ENCODE data around the gene KCNQ1.

The KCNQ1 gene

GRCh38 chr11:2858995-2859698 is 414.3 kb downstream of the KCNQ1 start:
- no peak for DNase-seq

- no peak for DNase-seq
Observed at GRCh38 chr11:2859699-2860037, 414.9 kb downstream of the KCNQ1 start.

GRCh38 chr11:2860636-2861035 is 415.8 kb downstream of the KCNQ1 start:
- no peak for DNase-seq

- DNase-seq: peak; percentile 78
Observed at GRCh38 chr11:2862395-2863275, 417.8 kb downstream of the KCNQ1 start.

GRCh38 chr11:2863276-2863618 is 418.4 kb downstream of the KCNQ1 start:
- no peak for DNase-seq

GRCh38 chr11:2864901-2865300 is 420.1 kb downstream of the KCNQ1 start:
- DNase-seq: no peak

GRCh38 chr11:2865922-2866577 is 421.2 kb downstream of the KCNQ1 start:
- no peak for DNase-seq

GRCh38 chr11:2867142-2867541 is 422.3 kb downstream of the KCNQ1 start:
- DNase-seq: no peak

GRCh38 chr11:2867722-2868505 is 423.1 kb downstream of the KCNQ1 start:
- no peak for DNase-seq

GRCh38 chr11:2868506-2869133 is 423.8 kb downstream of the KCNQ1 start:
- DNase-seq: no peak

GRCh38 chr11:2869134-2869526 is 424.3 kb downstream of the KCNQ1 start:
- DNase-seq: no peak

- DNase-seq: no peak
Observed at GRCh38 chr11:2869561-2870427, 425.0 kb downstream of the KCNQ1 start.

GRCh38 chr11:2870460-2870859 is 425.7 kb downstream of the KCNQ1 start:
- no peak for DNase-seq

- no peak for DNase-seq
Observed at GRCh38 chr11:2870969-2871680, 426.3 kb downstream of the KCNQ1 start.

- DNase-seq: no peak
Observed at GRCh38 chr11:2874963-2875362, 430.2 kb downstream of the KCNQ1 start.

- DNase-seq: no peak
Observed at GRCh38 chr11:2877474-2877873, 432.7 kb downstream of the KCNQ1 start.

- no peak for DNase-seq
Observed at GRCh38 chr11:2878782-2879181, 434.0 kb downstream of the KCNQ1 start.

- no peak for DNase-seq
Observed at GRCh38 chr11:2880646-2881045, 435.8 kb downstream of the KCNQ1 start.

GRCh38 chr11:2881076-2881980 is 436.5 kb downstream of the KCNQ1 start:
- DNase-seq: no peak

- no peak for DNase-seq
Observed at GRCh38 chr11:2881981-2882375, 437.2 kb downstream of the KCNQ1 start.
